ENCODE measurements around the gene MRPS27.

DNA sequence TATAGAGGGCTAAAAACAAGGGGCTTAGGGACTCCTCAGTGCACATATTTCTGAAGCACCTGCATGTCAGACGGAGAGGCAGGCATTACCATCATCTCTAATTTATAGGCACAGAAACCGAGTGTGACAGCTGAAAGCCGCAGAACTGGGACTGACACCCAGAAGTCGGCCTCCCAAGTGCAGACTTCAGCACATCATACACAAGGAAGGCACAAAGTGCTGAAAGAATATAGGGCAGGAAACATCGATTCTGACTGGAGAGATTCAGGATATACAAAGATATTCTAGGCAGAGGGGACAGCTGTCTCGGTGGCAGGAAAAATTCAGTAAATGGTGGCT lies 11.2 kb downstream of the MRPS27 start:
- no peak for TF ChIP-seq POLR2A (IDR thresholded peaks at IDR 0.05)
- TF ChIP-seq, protein P1, sequence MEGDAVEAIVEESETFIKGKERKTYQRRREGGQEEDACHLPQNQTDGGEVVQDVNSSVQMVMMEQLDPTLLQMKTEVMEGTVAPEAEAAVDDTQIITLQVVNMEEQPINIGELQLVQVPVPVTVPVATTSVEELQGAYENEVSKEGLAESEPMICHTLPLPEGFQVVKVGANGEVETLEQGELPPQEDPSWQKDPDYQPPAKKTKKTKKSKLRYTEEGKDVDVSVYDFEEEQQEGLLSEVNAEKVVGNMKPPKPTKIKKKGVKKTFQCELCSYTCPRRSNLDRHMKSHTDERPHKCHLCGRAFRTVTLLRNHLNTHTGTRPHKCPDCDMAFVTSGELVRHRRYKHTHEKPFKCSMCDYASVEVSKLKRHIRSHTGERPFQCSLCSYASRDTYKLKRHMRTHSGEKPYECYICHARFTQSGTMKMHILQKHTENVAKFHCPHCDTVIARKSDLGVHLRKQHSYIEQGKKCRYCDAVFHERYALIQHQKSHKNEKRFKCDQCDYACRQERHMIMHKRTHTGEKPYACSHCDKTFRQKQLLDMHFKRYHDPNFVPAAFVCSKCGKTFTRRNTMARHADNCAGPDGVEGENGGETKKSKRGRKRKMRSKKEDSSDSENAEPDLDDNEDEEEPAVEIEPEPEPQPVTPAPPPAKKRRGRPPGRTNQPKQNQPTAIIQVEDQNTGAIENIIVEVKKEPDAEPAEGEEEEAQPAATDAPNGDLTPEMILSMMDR (IDR thresholded peaks at IDR 0.05), result no peak

Data from transverse colon (tissue), 3 donors.